HG03558 (cell line): ENCODE results near the gene TNFRSF18.

Source experiments
- ATAC-seq: cut with Tn5 transposase; IDR thresholded peaks from one replicate; pipeline ENCODE4 v1.9.1; 2021; ENCODE audit warnings: moderate number of reproducible peaks; ENCODE audit not compliant: unreplicated experiment; ENCODE audit errors: extremely low read depth

The TNFRSF18 gene

GRCh38 chr1:1167841-1168450 is 38.4 kb downstream of the TNFRSF18 start:
- ATAC-seq = no peak

GRCh38 chr1:1167398-1167821 is 39.0 kb downstream of the TNFRSF18 start:
- ATAC-seq = no peak

- ATAC-seq = no peak
Observed at GRCh38 chr1:1166642-1167397, 39.6 kb downstream of the TNFRSF18 start.

GRCh38 chr1:1165900-1166421 is 40.4 kb downstream of the TNFRSF18 start:
- ATAC-seq = no peak

- no peak for ATAC-seq
Observed at GRCh38 chr1:1165485-1165884, 40.9 kb downstream of the TNFRSF18 start.

GRCh38 chr1:1164701-1165451 is 41.5 kb downstream of the TNFRSF18 start:
- no peak for ATAC-seq

- no peak for ATAC-seq
Observed at GRCh38 chr1:1164361-1164700, 42.1 kb downstream of the TNFRSF18 start.

- ATAC-seq = no peak
Observed at GRCh38 chr1:1163538-1164070, 42.8 kb downstream of the TNFRSF18 start.

GRCh38 chr1:1162597-1163537 is 43.5 kb downstream of the TNFRSF18 start:
- no peak for ATAC-seq

GRCh38 chr1:1161683-1162079 is 44.7 kb downstream of the TNFRSF18 start:
- no peak for ATAC-seq

GRCh38 chr1:1161078-1161682 is 45.2 kb downstream of the TNFRSF18 start:
- ATAC-seq = no peak

GRCh38 chr1:1160281-1160930 is 46.0 kb downstream of the TNFRSF18 start:
- no peak for ATAC-seq

GRCh38 chr1:1157914-1158710 is 48.3 kb downstream of the TNFRSF18 start:
- ATAC-seq = no peak

- ATAC-seq = no peak
Observed at GRCh38 chr1:1157426-1157913, 48.9 kb downstream of the TNFRSF18 start.

GRCh38 chr1:1157033-1157365 is 49.4 kb downstream of the TNFRSF18 start:
- ATAC-seq = no peak

- no peak for ATAC-seq
Observed at GRCh38 chr1:1156140-1157032, 50.0 kb downstream of the TNFRSF18 start.

GRCh38 chr1:1155258-1155657 is 51.1 kb downstream of the TNFRSF18 start:
- no peak for ATAC-seq
